LoVo (cell line): ENCODE measurements around the gene TTC28.
"Not testable (repeated sequence)": the region's sequence is repeated elsewhere in the genome, so short reads cannot be mapped to it uniquely, and the experiment has no call there.

Experiments
- DNase-seq: peaks from one replicate; pipeline ENCODE4 v3.0.0-alpha.2; 2016; ENCODE audit warnings: low spot score

Gene TTC28

GRCh38 chr22:28406246-28406645 is 273.4 kb downstream of the TTC28 start:
- DNase-seq: no peak

DNA sequence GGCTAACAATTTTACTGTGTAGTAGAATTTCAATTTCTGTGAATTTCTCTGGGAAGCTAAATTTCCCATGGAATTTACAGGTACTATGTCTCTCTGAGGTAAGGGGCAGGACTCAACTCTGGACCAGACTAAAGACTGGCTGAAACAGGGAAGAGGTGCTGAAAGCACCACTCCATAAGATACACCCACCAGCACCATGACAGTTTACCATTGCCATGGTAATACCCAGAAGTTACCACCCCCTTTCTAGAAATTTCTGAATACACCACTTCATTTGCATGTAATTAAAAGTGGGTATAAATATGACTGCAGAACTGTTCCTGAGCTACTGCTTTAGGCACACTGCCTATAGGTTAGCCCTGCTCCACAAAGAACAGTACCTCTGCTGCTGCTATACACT is 274.1 kb downstream of the TTC28 start:
- no peak for DNase-seq

DNA sequence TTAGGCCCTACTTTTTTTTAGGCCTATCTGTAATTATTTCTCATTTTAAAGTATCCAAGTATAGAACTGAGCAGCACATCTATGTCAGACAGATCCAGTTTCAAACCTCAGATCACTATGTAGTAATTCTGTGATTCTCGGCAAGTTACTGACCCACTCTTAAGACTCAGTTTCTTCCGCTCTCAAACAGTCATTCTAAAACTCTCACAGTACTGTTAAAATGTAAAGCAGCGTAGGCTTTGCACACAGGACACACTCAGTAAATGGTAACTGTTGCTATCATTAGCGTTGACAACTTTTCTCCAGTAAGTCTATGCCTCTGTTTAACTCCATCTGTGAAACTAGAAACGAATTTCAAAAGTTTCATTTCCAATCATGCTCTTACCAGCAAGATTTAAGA is 277.1 kb downstream of the TTC28 start:
- DNase-seq: no peak

DNA sequence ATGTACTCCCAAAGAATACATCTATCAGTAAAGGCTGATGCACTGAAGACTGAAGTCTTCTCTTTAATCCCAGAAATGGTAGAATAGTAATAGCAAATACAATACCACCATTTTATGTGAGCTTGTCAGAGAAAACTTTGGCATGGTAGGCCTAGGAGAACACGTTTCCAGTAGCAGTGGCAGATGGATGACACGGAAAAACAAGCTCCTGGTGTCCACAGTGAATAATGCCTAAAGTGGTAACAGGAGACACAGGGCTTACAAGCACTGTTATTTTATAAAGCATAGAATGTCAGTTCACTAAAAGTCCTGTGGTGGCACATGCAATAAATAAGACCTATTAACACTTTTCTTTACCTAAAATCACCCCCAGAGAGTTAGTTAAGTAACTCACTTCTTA is 277.6 kb downstream of the TTC28 start:
- DNase-seq: no peak

DNA sequence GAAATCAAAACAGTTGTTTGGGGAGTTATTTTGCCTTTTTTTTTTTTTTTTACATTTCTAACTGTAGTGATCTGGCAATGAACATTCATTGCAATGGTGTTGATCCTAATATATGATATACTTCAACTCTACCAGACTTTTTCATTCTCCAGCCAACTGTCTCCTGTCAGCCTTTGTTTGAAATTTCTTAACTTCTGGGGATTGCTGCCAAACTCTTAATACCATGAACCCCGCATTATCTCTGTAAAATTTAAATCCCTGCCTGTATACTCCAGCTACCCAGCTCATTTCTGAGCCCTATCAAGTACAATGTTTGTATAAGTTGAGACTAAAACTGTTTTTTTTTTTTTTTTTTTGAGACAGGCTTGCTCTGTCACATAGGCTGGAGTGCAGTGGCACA is 280.7 kb downstream of the TTC28 start:
- DNase-seq: no peak

DNA sequence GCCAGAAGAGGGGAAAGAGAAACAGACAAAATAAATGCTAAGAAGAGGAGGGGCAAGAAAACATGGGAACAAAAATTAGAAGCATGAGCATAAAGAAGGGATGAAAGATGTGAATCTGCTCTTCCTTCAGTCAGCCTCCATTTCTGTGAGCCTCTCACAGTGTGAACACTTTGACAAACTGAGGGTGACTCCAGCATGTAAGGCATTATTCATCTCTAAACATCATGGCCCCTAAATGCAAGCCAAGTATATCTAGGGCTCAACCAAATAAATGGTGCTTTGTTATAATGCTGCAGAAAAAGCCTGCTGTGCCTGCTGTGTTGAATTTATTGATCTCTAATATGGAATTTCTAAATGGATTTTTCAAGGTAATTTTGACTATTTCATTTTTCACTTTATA is 281.3 kb downstream of the TTC28 start:
- no peak for DNase-seq

GRCh38 chr22:28397306-28397705 is 282.3 kb downstream of the TTC28 start:
- no peak for DNase-seq

DNA sequence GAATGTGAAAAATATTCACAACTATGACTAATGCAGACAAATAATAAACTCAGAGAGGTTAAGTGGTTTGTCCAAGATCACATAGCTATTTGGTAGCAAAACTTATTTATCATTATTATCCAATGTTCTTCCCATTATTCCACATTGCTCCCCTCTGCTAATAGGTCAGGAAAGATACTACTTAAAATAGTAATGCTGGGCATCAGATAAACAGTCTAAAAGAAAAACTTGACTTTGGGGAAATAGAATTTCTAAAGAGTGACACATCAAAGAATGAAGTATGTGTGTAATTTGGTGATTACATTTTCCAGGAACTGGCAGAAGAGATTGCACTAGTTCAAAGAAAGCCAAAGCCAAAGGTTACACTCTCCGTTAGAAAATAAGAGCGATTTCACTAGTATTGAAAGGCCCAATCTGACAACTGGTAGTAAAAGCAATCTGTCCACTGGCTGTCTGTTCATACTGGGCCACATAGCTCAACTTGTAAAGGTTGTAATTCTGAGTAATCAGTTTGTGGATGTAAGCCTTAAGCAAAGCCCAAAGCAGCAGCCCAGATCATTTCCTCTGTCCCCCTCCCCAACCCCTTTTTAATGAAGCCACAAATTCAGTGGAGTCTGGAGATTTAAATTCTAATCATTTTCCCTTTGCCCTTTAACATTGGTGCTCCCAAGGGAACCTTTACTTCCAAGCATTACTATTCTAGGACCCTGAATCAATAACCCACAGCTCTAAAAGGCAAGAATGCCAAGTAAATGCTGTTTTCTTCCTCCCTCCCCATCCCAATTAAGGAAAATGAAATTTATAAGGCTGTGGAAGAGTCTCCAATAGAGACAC is 283.5 kb downstream of the TTC28 start:
- no peak for DNase-seq

DNA sequence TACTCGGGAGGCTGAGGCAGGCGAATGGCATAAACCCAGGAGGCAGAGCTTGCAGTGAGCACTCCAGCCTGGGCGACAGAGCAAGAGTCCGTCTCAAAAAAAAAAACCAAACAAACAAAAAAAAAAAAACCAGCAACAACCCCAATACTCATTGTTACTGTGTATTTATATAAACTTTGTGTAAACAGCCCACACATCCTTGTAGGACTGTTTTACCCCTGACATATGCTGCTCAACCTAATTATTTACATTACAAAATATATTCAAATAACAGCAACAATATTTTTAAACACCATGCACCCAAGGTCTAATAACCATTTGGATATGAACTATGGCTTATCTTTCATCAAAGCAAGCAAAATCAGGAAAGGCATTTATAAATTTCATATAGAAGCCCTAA is 284.1 kb downstream of the TTC28 start:
- DNase-seq: no peak

DNA sequence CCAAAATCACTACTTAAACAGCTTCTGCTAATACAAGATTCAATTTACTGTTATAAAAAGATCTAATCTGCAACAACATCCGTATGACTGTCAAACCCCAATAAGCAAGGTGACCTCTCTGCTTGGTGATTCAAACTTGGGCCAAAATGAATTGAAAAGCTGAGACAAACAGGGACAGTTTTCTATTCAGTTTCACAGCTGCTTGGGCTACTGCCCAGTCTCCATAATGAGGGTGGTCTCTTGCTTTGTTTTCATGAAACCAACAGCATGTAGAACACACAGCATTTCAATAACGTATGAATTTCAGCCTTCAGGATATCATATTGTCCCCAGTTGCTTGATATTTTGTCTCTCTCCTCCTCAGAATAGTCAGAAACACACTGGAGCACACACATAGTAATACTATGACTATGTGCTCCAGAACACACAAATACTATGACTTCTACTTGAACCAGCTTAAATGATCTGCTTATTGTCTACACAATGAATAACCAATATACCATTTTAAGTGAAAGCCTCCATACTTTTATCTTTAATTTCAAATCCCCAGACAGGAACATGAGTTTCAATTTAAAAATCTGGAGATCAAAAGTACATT is 285.0 kb downstream of the TTC28 start:
- DNase-seq: no peak

DNA sequence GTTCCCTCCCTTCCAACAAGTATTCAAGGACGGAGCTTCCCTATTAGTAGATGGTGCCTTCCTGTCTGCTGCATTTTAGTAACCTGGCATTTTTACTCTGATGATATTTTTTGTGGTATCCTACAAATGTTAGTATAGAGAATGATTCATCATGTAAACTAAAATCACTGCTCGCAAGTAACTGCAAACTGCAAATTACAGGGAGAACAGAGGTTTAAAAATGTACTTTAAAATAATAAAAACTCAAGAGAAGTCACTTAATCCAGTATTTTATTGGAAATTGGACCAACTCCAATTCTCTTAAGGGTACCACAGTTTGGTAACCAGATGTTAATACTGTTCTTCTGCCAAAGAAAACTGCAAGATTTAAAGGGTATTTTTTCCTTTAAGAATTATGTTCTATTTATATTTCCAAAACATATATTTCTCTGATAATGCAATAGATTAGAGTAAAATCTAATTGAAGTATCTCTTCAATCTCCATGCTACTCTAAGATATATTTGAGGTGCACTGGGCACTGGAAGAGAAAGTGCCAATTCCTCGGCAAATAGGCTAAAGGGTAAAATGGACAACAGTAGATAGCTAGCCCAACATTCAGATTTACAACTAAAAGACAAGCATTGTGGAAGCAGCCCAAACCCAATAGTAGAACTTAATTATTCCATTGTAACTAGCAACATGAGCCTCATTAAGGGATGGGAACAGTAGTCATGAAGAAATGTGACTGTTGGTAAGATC is 298.0 kb downstream of the TTC28 start:
- no peak for DNase-seq

GRCh38 chr22:28379951-28380350 is 299.7 kb downstream of the TTC28 start:
- no peak for DNase-seq

GRCh38 chr22:28379075-28379779 is 300.4 kb downstream of the TTC28 start:
- no peak for DNase-seq

- no peak for DNase-seq
Observed at GRCh38 chr22:28375761-28376534, 303.7 kb downstream of the TTC28 start.

- DNase-seq: no peak
Observed at GRCh38 chr22:28373831-28374230, 305.8 kb downstream of the TTC28 start.

- no peak for DNase-seq
Observed at GRCh38 chr22:28369854-28370253, 309.8 kb downstream of the TTC28 start.

- DNase-seq: no peak
Observed at GRCh38 chr22:28366856-28367255, 312.8 kb downstream of the TTC28 start.

DNA sequence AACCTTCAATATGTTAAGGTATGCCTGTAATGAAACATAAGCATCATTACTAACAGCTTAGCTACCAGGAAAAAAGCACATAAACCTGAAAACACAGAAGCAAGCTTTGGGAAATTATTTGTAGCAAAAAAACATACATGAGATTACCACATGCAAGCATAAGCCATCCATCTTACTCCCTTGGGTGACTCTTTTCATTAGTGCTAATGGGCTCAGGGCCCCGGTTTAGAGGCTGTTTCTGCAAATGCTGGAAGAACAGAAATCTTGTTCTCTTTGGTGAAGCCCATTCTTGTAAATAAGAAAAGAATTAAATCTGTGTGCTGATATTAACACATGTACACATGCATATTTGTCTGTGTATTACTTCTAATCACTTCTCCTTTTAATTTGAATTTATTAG is 314.3 kb downstream of the TTC28 start:
- DNase-seq: no peak

- DNase-seq: not testable (repeated sequence)
Observed at GRCh38 chr22:28364105-28364504, 315.5 kb downstream of the TTC28 start.

DNA sequence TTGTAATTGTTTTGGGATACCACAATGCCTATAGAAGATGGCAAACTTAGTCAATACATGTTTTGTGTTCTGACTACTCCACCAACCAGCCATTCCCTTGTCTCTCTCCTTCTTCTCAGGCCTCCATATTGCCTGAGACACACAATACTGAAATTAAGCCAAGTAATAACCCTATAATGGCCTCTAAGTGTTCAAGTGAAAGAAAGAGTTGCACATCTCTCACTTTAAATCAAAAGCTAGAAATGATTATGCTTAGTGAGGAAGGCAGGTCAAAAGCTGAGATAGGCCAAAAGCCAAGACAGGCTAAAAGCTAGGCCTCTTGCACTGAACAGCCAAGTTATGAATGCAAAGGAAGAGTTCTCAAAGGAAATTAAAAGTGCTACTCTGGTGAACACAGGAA is 318.7 kb downstream of the TTC28 start:
- no peak for DNase-seq

- no peak for DNase-seq
Observed at GRCh38 chr22:28358312-28358711, 321.3 kb downstream of the TTC28 start.

GRCh38 chr22:28357193-28357592 is 322.4 kb downstream of the TTC28 start:
- no peak for DNase-seq
